HG02610 (cell line): ENCODE results near the gene CCDC28B.
"Not testable (repeated sequence)": the region's sequence is repeated elsewhere in the genome, so short reads cannot be mapped to it uniquely, and the experiment has no call there.

Experiments
- ATAC-seq: cut with Tn5 transposase; IDR thresholded peaks from one replicate; pipeline ENCODE4 v1.9.1; 2021; ENCODE audit warnings: mild to moderate bottlenecking, moderate library complexity; ENCODE audit not compliant: unreplicated experiment

The CCDC28B gene

DNA sequence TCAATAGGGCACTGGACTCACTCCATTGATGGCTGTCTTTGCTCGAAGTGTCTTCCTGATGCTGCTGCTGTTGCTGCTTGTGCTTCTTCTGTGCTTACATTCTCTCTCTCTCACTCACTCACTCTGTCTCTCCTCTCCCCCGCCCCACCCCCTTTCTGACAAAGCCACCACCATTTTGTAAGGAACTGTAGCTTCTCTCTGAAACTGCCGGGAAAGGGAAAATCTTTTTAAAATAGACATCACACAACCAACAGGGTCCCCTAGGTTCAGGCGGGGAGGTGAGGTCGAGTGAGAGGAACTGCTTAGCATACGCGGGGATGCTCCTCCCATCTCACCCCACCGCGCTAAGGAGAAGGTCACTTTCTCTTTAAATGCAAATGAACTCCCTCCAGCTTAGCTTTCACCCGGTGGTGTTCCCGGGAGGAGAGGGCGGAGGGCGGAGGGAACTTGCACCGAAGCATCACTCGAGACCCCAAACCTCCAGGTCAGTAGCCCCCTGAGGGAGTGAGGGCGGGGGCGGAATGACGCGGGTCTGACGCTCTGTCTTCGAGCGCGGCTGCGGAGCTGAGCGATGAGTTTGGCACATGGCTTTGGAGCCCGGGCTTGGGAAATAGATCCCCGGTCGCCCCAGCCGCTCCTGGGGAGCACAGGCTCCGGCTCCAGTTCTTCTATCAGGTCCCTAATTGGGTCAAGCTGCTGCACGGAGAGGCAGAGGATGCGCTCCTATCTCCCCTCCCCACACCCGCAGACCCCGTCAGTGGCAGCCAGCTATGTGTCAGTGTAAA is at the start of gene CCDC28B:
Gene CCDC28B, plus strand, starts transcription at position 370 of the 785 bp plus-strand sequence. CDS start 1,341 bp downstream, outside the sequence.
- no peak for ATAC-seq

DNA sequence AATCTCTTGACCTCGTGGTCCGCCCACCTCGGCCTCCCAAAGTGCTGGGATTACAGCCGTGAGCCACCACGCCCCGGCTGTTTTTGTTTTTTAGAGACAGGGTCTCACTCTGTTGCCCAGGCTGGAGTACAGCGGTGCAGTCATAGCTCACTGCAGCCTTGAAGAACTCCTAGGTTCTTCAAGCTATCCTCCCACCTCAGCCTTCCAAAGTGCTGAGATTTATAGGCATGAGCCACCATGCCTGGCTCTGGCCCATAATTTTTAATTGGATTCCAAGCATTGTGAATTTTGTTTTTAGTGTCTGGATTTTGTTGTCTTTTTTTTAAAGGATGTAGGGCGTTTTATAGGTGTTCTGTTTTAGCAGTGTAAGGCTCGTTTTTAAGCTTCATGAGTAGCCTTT is 49.5 kb upstream of the CCDC28B start:
- no peak for ATAC-seq

DNA sequence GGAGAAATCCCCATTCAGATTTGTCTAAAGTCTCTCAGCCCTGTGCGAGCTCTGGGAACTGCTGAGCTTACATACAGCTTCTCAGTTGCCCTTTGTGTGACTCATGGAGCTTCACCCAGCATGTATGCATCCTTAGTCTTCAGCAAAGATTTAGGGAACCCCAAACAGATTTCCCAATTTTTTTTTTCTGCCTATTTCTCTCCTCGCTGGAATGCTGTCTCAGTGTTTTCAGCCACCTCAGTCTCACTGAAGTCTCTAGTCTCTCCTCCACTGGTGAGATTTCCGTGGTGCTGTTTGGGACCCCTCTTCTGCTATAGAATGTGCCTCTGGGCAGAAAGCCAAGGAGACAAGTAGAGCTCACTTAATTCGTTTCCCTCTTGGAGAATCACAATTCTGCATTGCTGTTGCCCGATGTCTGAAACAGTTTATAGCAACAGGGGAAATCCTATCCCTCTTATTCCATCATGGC is 49.0 kb upstream of the CCDC28B start:
- no peak for ATAC-seq

DNA sequence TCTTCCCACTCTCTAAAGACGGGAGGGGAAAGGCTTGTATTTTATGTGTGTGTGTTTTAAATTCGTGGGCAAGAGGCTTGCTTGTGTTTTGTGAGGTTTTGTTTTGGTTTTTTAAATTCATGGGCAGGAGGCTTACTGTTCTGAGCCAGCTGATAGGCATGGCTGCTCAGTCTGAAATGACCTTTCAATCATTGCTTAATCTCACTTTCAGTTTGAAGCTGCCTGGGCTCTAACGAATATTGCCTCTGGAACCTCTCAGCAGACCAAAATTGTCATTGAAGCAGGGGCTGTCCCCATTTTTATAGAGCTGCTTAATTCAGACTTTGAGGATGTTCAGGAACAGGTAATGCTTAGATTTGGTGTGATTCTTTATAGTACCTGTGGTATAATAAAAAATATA is 41.2 kb upstream of the CCDC28B start:
- ATAC-seq: no peak

DNA sequence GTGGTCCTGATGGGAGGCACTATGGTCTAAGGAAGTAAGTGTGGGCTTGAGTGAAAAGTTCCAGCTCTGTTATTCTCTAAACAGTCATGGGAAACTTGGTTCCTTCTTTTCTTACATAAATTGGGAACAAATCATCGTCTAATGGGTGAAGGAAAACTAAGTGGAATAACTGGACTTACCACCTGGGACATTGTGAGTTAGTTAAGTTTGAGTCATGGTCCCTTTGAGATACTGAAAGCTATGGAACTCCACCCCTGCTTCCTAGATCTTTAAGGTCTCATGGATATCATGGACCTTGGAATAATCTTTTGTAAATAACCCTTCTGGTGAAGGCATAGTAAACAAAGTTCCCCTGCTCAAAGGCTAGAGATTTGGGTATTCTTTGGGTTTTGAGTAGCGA is 37.0 kb upstream of the CCDC28B start:
- no peak for ATAC-seq

DNA sequence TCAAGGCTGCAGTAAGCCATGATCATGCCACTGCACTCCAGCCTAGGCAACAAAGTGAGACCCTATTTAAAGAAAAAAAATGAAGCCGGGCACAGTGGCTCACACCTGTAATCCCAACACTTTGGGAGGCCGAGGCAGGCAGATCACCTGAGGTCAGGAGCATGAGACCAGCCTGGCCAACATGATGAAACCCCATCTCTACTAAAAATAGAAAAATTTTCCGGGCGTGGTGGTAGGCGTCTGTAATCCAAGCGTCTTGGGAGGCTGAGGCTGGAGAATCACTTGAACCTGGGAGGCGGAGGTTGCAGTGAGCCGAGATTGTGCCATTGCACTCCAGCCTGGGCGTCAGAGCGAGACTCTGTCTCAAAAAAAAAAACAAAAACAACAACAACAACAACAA is 34.8 kb upstream of the CCDC28B start:
- ATAC-seq: not testable (repeated sequence)

DNA sequence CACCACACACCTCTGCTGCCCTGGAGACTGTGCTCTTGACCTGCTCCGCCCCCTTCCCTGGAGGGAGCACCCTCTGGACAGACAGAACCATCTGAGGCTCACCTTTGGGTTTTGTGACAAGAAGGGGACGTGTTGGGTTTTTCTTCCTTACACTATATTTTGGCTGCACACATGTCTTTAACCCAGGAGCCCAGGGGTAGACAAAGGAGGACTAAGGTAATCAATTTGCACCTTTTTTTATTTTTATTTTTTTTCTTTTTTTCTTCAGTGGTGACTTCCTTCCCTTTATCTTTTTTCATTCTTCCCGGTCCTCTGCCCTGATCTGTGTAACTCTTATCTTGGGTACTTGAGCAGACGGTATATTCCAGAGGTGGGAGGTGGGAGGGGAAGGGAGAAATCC is 29.4 kb upstream of the CCDC28B start:
- ATAC-seq: no peak

DNA sequence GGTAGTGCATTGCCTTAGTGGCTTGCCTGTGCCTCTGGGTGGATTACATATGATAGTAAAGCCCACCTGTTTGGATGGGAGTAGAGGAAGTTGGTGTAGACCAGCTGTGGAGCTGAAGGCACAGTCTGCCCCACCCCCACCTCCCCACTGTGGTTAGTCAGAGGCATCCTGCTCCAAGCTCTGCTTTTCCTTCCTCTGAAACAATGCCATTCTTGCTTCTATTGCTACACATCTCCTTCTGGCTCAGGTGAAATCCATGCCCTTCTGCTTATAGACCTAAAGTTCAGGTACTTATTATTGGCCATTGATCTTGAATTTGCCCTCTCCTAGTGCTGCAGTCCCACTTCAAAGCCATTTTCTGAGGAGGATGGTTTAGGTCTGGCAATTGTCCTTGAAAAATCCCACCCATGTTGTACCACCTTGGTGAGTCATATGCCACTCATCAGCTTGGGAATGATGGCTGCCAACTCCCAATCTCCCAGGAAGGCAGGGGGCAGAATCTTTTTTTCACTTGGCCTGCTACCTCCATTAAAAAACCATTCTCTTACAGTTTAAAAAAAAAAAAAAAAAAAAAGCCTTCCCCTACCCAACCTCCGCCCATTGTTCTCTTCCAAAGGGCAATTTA is 27.7 kb upstream of the CCDC28B start:
- no peak for ATAC-seq

DNA sequence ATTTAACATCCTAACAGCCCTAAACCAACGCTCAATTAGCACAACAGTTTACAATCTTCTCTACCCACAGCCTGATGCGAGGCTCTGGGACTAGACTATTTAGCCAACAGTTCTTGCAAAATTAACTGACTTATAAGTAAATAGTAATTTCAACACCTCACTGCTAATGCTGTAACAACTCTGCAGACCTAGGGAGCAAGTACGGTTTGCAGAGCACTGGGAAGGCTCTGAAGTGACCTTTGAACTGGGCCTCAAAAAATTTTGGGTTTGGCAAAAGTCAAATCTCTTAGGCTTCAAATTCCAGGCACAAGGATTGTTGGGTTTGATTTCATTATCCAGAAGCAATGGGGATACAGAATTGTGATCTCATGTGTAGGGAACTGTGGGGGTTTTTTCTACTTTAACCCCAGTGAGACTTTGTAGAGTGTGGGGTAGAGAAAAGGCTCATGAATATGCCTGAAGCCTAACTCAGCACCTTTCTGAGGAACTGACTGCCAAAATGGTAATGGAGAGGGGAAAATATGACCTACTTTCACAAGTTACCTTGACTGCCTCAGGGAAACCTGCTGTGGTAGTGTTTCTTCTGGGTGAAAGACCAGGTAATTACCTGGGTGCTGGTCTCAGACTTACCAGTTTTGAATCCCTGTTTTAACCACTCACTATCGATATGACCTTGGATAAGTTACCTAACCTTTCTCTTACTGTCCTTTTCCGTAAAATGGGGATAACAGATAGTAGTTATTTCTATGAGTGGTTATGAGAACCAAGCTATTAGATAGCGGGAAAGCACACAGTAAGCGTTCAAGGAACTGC is 21.8 kb upstream of the CCDC28B start:
- no peak for ATAC-seq

DNA sequence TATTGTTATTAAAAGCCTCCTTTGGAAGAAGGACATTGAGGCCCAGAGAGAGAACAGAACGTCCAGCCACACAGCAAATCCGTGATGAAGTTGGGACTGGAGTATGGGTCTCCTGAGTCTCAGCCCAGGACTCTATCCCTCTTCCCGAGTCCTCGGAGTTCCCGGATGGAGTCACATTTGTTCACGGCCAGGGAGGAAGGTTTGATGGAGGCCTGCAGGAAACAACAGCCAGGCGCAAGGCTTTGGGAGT is 21.3 kb upstream of the CCDC28B start:
- ATAC-seq: no peak

DNA sequence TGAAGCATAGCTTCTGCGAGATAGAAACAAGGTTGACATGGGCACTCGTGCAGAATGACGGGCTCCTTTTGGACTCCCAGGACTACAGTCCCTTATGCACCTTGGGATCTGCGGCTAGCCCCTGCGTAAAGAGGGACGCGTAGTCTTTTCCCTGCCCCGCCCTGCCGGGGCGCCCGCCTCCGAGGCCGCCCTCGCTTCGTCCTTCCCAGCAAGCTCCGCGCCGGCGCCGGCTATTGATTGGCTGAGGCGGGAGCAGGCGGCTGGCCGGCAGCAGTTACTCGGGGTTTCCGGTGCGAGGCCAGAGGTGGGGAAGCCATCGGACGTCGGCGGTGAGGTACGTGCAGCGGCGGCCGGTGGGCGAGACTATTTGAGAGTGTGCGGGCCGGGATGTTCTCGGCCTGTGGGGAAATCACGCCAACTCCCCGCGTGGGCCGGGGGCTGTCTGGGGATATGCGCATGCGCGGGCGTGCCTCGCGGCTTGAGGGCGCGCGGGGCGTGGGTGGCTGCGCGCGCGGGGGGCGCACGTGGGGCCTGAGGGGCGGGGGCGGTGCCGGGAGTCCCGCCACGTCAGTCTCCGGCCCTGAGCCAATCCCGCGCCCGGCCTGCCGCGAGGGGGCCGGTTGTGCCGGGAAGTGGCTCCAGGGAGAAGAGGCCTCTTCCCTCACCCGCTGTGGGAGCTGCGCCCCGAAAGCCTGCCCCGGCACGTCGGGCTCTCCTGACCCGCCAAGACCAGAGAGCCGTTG is 20.8 kb upstream of the CCDC28B start, which contains the start of gene TXLNA:
Gene TXLNA, plus strand, starts transcription at position 233 of the 743 bp plus-strand sequence. CDS start 671 bp downstream, outside the sequence.
- peak; percentile 84 for ATAC-seq

DNA sequence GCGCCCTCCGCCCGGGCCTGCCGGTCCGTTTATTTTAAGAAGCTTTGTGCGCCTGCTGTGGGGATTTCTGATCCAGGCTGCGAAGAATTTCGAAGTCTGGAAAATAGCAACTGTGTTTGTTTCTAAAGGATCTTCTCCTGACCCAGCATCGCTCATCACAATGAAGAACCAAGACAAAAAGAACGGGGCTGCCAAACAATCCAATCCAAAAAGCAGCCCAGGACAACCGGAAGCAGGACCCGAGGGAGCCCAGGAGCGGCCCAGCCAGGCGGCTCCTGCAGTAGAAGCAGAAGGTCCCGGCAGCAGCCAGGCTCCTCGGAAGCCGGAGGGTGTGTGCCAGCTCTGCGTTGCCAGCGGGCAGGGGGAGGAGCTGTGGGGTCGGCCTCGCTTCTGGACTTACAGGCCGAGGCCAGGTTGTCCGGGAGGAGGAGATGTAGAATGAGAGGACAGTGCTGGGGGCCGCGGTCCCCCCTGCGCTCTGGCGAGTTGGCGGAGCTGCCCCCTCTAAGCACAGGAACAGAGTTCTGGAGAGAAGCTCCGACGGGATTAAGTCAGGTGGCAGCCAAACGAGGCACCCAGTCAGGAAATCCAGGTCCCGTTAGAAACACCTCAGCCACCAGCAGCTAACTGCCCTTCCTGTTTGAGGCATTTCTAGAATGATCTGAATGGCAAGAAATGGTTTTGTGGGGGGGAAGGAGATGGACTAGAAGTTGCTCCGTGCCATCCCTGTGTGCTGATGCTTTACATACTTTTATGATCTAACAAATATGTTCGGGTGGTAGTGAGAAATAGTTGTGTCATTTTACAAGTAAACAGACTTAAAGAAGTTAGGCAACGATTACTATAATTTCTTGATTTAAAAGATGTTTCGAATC is 20.0 kb upstream of the CCDC28B start:
- no peak for ATAC-seq

DNA sequence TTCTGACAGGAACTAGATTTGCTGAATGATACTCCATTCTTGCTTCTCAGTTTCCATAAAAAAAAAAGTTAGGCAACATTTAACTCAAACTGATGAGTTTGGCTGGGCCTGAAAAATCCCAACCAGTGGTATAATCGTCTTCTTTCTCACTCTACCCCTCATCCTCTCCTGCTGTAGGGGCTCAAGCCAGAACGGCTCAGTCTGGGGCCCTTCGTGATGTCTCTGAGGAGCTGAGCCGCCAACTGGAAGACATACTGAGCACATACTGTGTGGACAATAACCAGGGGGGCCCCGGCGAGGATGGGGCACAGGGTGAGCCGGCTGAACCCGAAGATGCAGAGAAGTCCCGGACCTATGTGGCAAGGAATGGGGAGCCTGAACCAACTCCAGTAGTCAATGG is 19.3 kb upstream of the CCDC28B start:
- no peak for ATAC-seq

DNA sequence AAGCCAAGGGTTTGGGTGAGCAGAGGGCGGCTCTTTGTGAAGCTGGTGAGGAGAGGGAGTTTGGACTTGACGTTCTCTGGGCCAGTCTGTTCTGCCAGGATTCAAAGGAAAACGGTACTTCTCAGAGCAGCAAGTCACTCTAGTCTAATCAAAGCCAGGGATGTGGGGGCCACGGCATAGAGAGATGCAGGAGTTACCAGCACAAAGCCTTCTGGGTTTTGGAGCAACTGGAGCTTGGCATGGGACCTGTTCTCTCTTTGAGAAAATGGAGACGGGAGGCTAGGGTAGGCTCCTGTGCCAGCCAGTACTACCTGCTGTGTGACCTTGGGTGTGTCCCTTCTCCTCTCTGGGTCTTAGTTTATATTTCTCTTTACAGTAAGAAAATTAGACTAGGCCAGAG is 18.8 kb upstream of the CCDC28B start:
- no peak for ATAC-seq

DNA sequence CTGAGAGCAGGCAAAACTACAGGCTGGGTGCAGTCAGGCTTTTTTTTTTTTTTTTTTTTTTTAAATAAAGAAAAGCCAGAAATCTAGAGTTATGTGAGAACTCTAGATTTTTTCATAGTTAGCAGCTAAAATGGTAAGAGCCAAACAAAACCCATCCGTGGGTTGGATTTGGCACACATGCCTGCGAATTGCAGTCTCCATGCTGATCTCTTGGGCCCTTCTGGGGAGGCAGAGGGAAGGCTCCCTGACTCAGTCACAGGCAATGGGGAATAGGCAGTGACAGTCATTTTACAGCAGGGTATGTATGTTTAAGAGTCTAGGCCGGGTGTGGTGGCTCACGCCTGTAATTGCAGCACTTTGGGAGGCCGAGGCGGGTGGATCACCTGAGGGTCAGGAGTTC is 18.3 kb upstream of the CCDC28B start:
- no peak for ATAC-seq

DNA sequence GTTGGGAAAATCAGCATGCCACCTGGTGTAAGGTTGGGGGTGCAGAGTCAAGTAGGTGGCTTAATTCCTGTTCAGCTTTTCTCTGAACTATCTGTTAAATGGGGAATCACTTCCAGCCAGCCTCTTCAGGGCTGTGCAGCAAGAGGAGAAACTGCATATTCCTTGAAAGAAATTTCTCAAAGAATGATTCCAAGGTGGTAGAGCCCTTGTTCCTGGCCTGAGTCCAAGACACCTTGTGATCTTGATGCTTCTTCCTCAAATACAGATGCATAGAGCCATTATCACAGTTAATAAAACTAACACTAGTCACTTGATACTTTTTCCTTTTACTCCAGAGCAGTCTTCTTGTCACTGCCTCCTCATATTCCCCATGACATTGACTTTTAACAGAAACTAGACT is 15.7 kb upstream of the CCDC28B start:
- ATAC-seq: no peak

DNA sequence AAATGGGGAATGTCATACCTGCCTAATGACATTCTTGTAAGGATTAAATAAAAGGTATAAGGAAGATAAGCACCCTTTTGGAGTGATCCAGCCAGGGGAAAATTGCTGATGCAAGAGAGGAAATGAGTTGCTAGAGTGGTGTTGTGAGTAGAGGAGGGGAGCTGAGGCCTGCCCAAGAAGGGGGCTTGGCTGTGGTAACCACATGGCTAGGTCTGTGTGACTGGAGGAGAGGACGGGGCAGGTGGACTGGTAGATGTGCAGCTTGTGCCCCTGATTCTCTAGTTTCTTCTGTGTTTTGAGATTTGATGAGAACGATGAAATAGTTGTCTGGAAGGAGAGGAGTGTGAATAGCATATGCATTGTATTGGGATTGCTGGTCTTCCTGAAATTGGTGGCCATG is 14.3 kb upstream of the CCDC28B start:
- ATAC-seq: no peak

DNA sequence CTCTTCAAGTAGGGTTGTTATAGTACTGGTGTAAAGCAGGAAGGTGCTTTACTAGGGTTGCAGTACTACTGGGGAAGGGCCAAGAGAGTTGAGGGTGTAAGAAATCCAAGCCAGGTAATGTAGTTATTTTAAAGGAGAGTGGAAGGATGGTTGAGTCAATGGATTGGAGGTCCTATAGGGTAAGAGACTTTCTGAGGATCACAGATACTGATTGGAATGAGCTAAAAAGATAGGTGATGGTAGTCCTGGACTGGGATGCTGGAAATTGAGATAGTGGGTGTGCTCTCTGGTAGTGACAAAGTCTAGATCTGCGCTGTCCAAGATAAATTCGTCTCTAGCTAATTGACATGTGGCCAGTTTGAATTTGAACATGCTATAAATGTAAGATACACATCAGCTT is 13.9 kb upstream of the CCDC28B start:
- no peak for ATAC-seq

DNA sequence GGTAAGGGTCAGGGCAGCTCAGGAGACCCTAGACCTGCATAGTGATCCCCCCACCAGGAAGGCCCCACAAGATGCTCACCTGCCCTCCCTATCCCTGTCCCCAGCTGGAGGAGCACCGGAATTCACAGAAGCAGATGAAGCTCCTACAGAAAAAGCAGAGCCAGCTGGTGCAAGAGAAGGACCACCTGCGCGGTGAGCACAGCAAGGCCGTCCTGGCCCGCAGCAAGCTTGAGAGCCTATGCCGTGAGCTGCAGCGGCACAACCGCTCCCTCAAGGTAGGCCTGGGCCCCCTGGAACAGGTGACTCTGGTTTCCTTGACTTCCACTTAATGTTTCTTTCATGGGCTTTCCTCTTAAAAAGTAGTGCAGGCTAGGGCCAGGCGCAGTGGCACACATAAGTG is 12.5 kb upstream of the CCDC28B start:
- ATAC-seq: no peak
